Measurements from ENCODE around the gene CACUL1. TPM values are rescaled to one million over a fixed set of nuclear protein-coding genes. Genes with fewer than 3 reads are reported as not detected.

CACUL1 gene
- total and polyA plus RNA-seq, 2 donors (not counting 3 experiments of a cell fraction or from before 2014, with no cell fraction given), result 6.0 to 35.1 TPM

- no peaks in the 10 kb centered on the region for H3K9me1 ChIP-seq (replicated peaks; ENCODE audit: control insufficient read depth, extremely low read depth, insufficient read depth, low read length)
- intact Hi-C loops (cut with micrococcal nuclease) (no loop called here), dilution Hi-C loops (cut with MboI; ENCODE audit: extremely low pct_ligation_motif_present, low sequenced_read_pairs) (no loop called here)
- no peaks in the 10 kb centered on the region for H4K20me1 ChIP-seq (replicated peaks; ENCODE audit: control insufficient read depth, extremely low read depth, insufficient read depth, low read length)
- no peak overlapping the region for H3K4me3 ChIP-seq (replicated peaks in 1 of 3; ENCODE audit: insufficient read depth in 1 of 3, low read depth in 1 of 3, low read length in 3 of 3)
- H3K27me3 ChIP-seq (ENCODE audit: control insufficient read depth in 2 of 2, insufficient read depth in 2 of 2, low read length in 2 of 2), result peaks cover 0 to 2% of the 10 kb centered on the region in 2 experiments
- H3K27ac ChIP-seq (ENCODE audit: insufficient read depth, low read depth, low read length), result no peak overlapping the region
- no peak overlapping the region for H3K9ac ChIP-seq (replicated peaks; ENCODE audit: extremely low read depth, insufficient read depth, low read length)
- no peaks in the 10 kb centered on the region for H3K79me2 ChIP-seq (ENCODE audit: control insufficient read depth, insufficient read depth, low read length)
- H2AFZ ChIP-seq (ENCODE audit: low read depth, low read length), result no peak overlapping the region
- no peak overlapping the region for H3K4me2 ChIP-seq (ENCODE audit: insufficient read depth, low read length)
- TF ChIP-seq CTCF (IDR thresholded peaks at IDR 0.05; ENCODE audit: extremely low read depth in 1 of 2, insufficient read depth in 1 of 2, low read depth in 1 of 2, low read length in 2 of 2) (no peak), POLR2A (IDR thresholded peaks at IDR 0.05; ENCODE audit: low read depth, low read length) (no peak), GATA2 (IDR thresholded peaks at IDR 0.05; ENCODE audit: insufficient read depth, insufficient read length, low read depth, low read length) (no peak), EZH2 (IDR thresholded peaks at IDR 0.05; ENCODE audit: borderline replicate concordance, low read depth, low read length, severe bottlenecking) (no peak), MYC (IDR thresholded peaks at IDR 0.05; ENCODE audit: low read depth, low read length) (no peak), JUN (IDR thresholded peaks at IDR 0.05; ENCODE audit: borderline replicate concordance, insufficient read depth, insufficient read length, low read depth) (no peak), FOS (IDR thresholded peaks at IDR 0.05; ENCODE audit: borderline replicate concordance, insufficient read depth, low read length) (no peak), POLR2AphosphoS5 (IDR thresholded peaks at IDR 0.05; ENCODE audit: insufficient read depth, low read depth, low read length) (no peak), MAX (IDR thresholded peaks at IDR 0.05; ENCODE audit: insufficient read depth, insufficient read length) (no peak)
- ChIA-PET POLR2A (no interaction called here), CTCF (interaction anchor here (1.7 kb wide), 1 partner anchor 14 kb away, joined by 6 read pairs; no protein-coding TSS in a partner anchor)
- no peak for DNase-seq (ENCODE audit: low read depth, low spot score)
- BruUV-seq (replicated peaks), result no TSS peak
- no peaks in the 10 kb centered on the region for H3K9me3 ChIP-seq (replicated peaks; ENCODE audit: control insufficient read depth, insufficient read depth, low read length)
- no peaks in the 10 kb centered on the region for H3K36me3 ChIP-seq (ENCODE audit: control insufficient read depth in 2 of 2, extremely low read depth in 1 of 2, insufficient read depth in 2 of 2, low read length in 2 of 2)
- FAIRE-seq, result no peak
- no peaks in the 10 kb centered on the region for H3K4me1 ChIP-seq (ENCODE audit: control insufficient read depth, extremely low read depth, insufficient read depth, low read length)
Observed at GRCh38 chr10:118629211-118629610, 125.6 kb downstream of the CACUL1 start.
